ENCODE results near the gene RBL1. TPM values are rescaled to one million over a fixed set of nuclear protein-coding genes. Genes with fewer than 3 reads are reported as not detected.
"Not testable (repeated sequence)": the region's sequence is repeated elsewhere in the genome, so short reads cannot be mapped to it uniquely, and the experiment has no call there.

The RBL1 gene
- 14.7 and 17.1 TPM in 2 replicates for total RNA-seq (2014; rRNA removed; shearing (Covaris generic))

- peak; percentile 80 for DNase-seq (ENCODE audit: low spot score)
Measured at GRCh38 chr20:37095599-37096414, at the start of gene RBL1. RBL1 (minus strand) TSS chr20:37095997; CDS start chr20:37095928, 69 bp downstream.

- no peak for DNase-seq (ENCODE audit: low spot score)
Measured at GRCh38 chr20:37144856-37145404, 49.1 kb upstream of the RBL1 start.

GRCh38 chr20:37142708-37143107, 46.9 kb upstream of the RBL1 start:
- peak; percentile 70 for DNase-seq (ENCODE audit: low spot score)

GRCh38 chr20:37137547-37137946, 41.8 kb upstream of the RBL1 start:
- no peak for DNase-seq (ENCODE audit: low spot score)

- no peak for DNase-seq (ENCODE audit: low spot score)
Measured at GRCh38 chr20:37133952-37134351, 38.2 kb upstream of the RBL1 start.

- DNase-seq (ENCODE audit: low spot score): no peak
Measured at GRCh38 chr20:37131486-37131885, 35.7 kb upstream of the RBL1 start.

GRCh38 chr20:37128803-37129202, 33.0 kb upstream of the RBL1 start:
- DNase-seq (ENCODE audit: low spot score): no peak

- DNase-seq (ENCODE audit: low spot score): not testable (repeated sequence)
Measured at GRCh38 chr20:37126290-37126689, 30.5 kb upstream of the RBL1 start.

GRCh38 chr20:37123441-37123840, 27.6 kb upstream of the RBL1 start:
- no peak for DNase-seq (ENCODE audit: low spot score)

- no peak for DNase-seq (ENCODE audit: low spot score)
Measured at GRCh38 chr20:37120497-37120896, 24.7 kb upstream of the RBL1 start.

GRCh38 chr20:37119356-37120036, 23.7 kb upstream of the RBL1 start:
- DNase-seq (ENCODE audit: low spot score): no peak

GRCh38 chr20:37114012-37114411, 18.2 kb upstream of the RBL1 start:
- DNase-seq (ENCODE audit: low spot score): no peak

- DNase-seq (ENCODE audit: low spot score): no peak
Measured at GRCh38 chr20:37111926-37112455, 16.2 kb upstream of the RBL1 start.

GRCh38 chr20:37108676-37109075, 12.9 kb upstream of the RBL1 start:
- no peak for DNase-seq (ENCODE audit: low spot score)

GRCh38 chr20:37102571-37102970, 6.8 kb upstream of the RBL1 start:
- no peak for DNase-seq (ENCODE audit: low spot score)

GRCh38 chr20:37096415-37097041, 731 bp upstream of the RBL1 start:
- no peak for DNase-seq (ENCODE audit: low spot score)

- peak; percentile 16 for DNase-seq (ENCODE audit: low spot score)
Measured at GRCh38 chr20:37095108-37095598, 644 bp downstream of the RBL1 start.

GRCh38 chr20:37090407-37090806, 5.4 kb downstream of the RBL1 start:
- no peak for DNase-seq (ENCODE audit: low spot score)

GRCh38 chr20:37081717-37082289, 14.0 kb downstream of the RBL1 start:
- no peak for DNase-seq (ENCODE audit: low spot score)

- no peak for DNase-seq (ENCODE audit: low spot score)
Measured at GRCh38 chr20:37077009-37077408, 18.8 kb downstream of the RBL1 start.

- DNase-seq (ENCODE audit: low spot score): no peak
Measured at GRCh38 chr20:37075932-37076685, 19.7 kb downstream of the RBL1 start.
